DMS 273 (cell line): ENCODE measurements around the gene ROBO1.

Source experiments
- DNase-seq: peaks from one replicate; lab custom pipeline; 2025; ENCODE audit not compliant: unreplicated experiment; lab: John Stamatoyannopoulos, UW

ROBO1 gene

GRCh38 chr3:79103307-79103706, 664.5 kb downstream of the ROBO1 start:
- DNase-seq, result no peak

GRCh38 chr3:79097964-79098660, 669.7 kb downstream of the ROBO1 start:
- no peak for DNase-seq

- no peak for DNase-seq
Observed at GRCh38 chr3:79094654-79095053, 673.1 kb downstream of the ROBO1 start.

GRCh38 chr3:79086514-79086913, 681.3 kb downstream of the ROBO1 start:
- DNase-seq, result peak; percentile 75

- DNase-seq, result no peak
Observed at GRCh38 chr3:79085171-79085570, 682.6 kb downstream of the ROBO1 start.

- no peak for DNase-seq
Observed at GRCh38 chr3:79081335-79081734, 686.5 kb downstream of the ROBO1 start.

- DNase-seq, result no peak
Observed at GRCh38 chr3:79074558-79074957, 693.2 kb downstream of the ROBO1 start.

GRCh38 chr3:79067734-79068133, 700.1 kb downstream of the ROBO1 start:
- DNase-seq, result no peak

- no peak for DNase-seq
Observed at GRCh38 chr3:79066481-79066880, 701.3 kb downstream of the ROBO1 start.

GRCh38 chr3:79063624-79064023, 704.2 kb downstream of the ROBO1 start:
- DNase-seq, result no peak

- no peak for DNase-seq
Observed at GRCh38 chr3:79057756-79058155, 710.0 kb downstream of the ROBO1 start.

- DNase-seq, result peak; percentile 27
Observed at GRCh38 chr3:79056498-79056897, 711.3 kb downstream of the ROBO1 start.

GRCh38 chr3:79052054-79052681, 715.6 kb downstream of the ROBO1 start:
- DNase-seq, result peak; percentile 32

- no peak for DNase-seq
Observed at GRCh38 chr3:79047581-79047980, 720.2 kb downstream of the ROBO1 start.

GRCh38 chr3:79041621-79042020, 726.2 kb downstream of the ROBO1 start:
- no peak for DNase-seq

- DNase-seq, result no peak
Observed at GRCh38 chr3:79040701-79041100, 727.1 kb downstream of the ROBO1 start.

GRCh38 chr3:79040091-79040490, 727.7 kb downstream of the ROBO1 start:
- DNase-seq, result no peak

- DNase-seq, result no peak
Observed at GRCh38 chr3:79039192-79039591, 728.6 kb downstream of the ROBO1 start.

GRCh38 chr3:79038636-79039035, 729.2 kb downstream of the ROBO1 start:
- no peak for DNase-seq

- DNase-seq, result no peak
Observed at GRCh38 chr3:79038057-79038456, 729.7 kb downstream of the ROBO1 start.

GRCh38 chr3:79032686-79033318, 735.0 kb downstream of the ROBO1 start:
- DNase-seq, result peak; percentile 80

GRCh38 chr3:79030157-79030556, 737.6 kb downstream of the ROBO1 start:
- DNase-seq, result no peak
